Measurements from ENCODE around the gene DENND1C. TPM values are rescaled to one million over a fixed set of nuclear protein-coding genes. Genes with fewer than 3 reads are reported as not detected.

Gene DENND1C
- total and polyA plus RNA-seq, 2 of the 8 experiments (the other 6 are each of a cell fraction or from before 2014, with no cell fraction given) = 3.6 to 4.0 TPM

- Histone ChIP-seq H4K20me1 (replicated peaks in 1 of 2; ENCODE audit: control insufficient read depth in 1 of 2, insufficient read depth in 2 of 2, low read length in 2 of 2) (no peaks in the 10 kb centered on the region), H3K4me2 (ENCODE audit: insufficient read depth in 1 of 2, low read depth in 2 of 2, low read length in 2 of 2) (peak overlapping the region; percentile 63 to 99), H3K23ac (ENCODE audit: insufficient read length) (no peak overlapping the region), H3K14ac (ENCODE audit: insufficient read length) (no peak overlapping the region), H4K8ac (ENCODE audit: extremely low read depth, insufficient read depth, low read length) (no peak overlapping the region), H2BK12ac (ENCODE audit: low read depth, low read length) (no peak overlapping the region), H2BK120ac (replicated peaks; ENCODE audit: low read depth, low read length) (no peak overlapping the region), H3K4ac (replicated peaks; ENCODE audit: insufficient read length, low read depth, low read length) (no peak overlapping the region), H4K5ac (ENCODE audit: insufficient read length, low read depth, low read length) (no peak overlapping the region), H2BK20ac (ENCODE audit: low read length) (no peak overlapping the region), H2AFZ (ENCODE audit: low read length) (no peak overlapping the region), H2BK5ac (ENCODE audit: low read depth, low read length) (no peak overlapping the region), H3K4me3 (ENCODE audit: extremely low read depth in 1 of 4, insufficient read depth in 2 of 4, low read depth in 3 of 4, low read length in 4 of 4) (peak overlapping the region; percentile 60 to 78 (median 66)), H3K56ac (replicated peaks; ENCODE audit: insufficient read length, low read depth, low read length) (no peak overlapping the region), H3K79me1 (ENCODE audit: low read depth, low read length) (no peaks in the 10 kb centered on the region), H3K27ac (ENCODE audit: low read depth, low read length) (no peak overlapping the region), H3K4me1 (replicated peaks in 1 of 4; ENCODE audit: control insufficient read depth in 3 of 4, insufficient read depth in 4 of 4, low read length in 3 of 4) (peaks cover 0 to 9% (median 0%) of the 10 kb centered on the region in 4 experiments; a peak in 5 of 7 replicates), H2AK5ac (ENCODE audit: low read depth, low read length) (no peak overlapping the region), H3K18ac (ENCODE audit: extremely low read depth, low read length) (no peak overlapping the region), H3K9me3 (ENCODE audit: insufficient read depth in 2 of 2, low read depth in 1 of 2, low read length in 1 of 2) (peaks cover 0 to 7% of the 10 kb centered on the region in 2 experiments; a peak in 1 of 4 replicates), H2BK15ac (ENCODE audit: low read length) (no peak overlapping the region), H4K91ac (replicated peaks; ENCODE audit: insufficient read length, low read length) (no peak overlapping the region), H3K79me2 (ENCODE audit: control insufficient read depth in 1 of 2, insufficient read depth in 2 of 2, low read length in 2 of 2) (no peaks in the 10 kb centered on the region), H3K9ac (replicated peaks in 1 of 4; ENCODE audit: extremely low read depth in 1 of 4, low read depth in 3 of 4, low read length in 3 of 4) (no peak overlapping the region; a peak in 3 of 7 replicates), H3K27me3 (replicated peaks in 1 of 4; ENCODE audit: control insufficient read depth in 3 of 4, extremely low read depth in 1 of 4, insufficient read depth in 3 of 4, low read length in 3 of 4) (no peaks in the 10 kb centered on the region; a peak in 1 of 7 replicates), H3K23me2 (ENCODE audit: low read depth, low read length) (peaks cover 8% of the 10 kb centered on the region), H3K36me3 (ENCODE audit: control insufficient read depth in 2 of 4, insufficient read depth in 4 of 4, low read length in 3 of 4) (peaks cover 5 to 15% (median 10%) of the 10 kb centered on the region in 4 experiments; a peak in 7 of 8 replicates)
- TF ChIP-seq USF2 (IDR thresholded peaks at IDR 0.05; ENCODE audit: low read length) (no peak), PHF8 (conservative IDR thresholded peaks at IDR 0.05; ENCODE audit: low read depth, low read length) (no peak), JUND (IDR thresholded peaks at IDR 0.05; ENCODE audit: low read length) (no peak), KDM1A (IDR thresholded peaks at IDR 0.05; ENCODE audit: borderline replicate concordance, low read length) (0 out of 2 replicates have a peak, but pooled peaks have one; percentile 20)
- no peak for FAIRE-seq
- DNase-seq (ENCODE audit: low read depth in 1 of 2, low spot score in 2 of 2) = no peak
- 53% methylated on average over 16 of the region's 16 CpGs; no CpG with 5 or more reads in 1 of the 2 experiments for WGBS, 2 experiments (ENCODE audit: extremely low coverage in 1 of 2, insufficient coverage in 1 of 2, insufficient read length in 1 of 2, insufficient replicate concordance in 2 of 2, low coverage in 1 of 2, low lambda C conversion rate in 2 of 2, missing lambda C conversion rate in 1 of 2)
- ChIA-PET CTCF (ENCODE audit: partially characterized antibody) (interaction anchor here (1.0 to 1.8 kb wide), 3 partner anchors 11 to 23 kb away, joined by 3 to 5 read pairs (median 5); partner anchors contain the start of gene DENND1C), POLR2A (ENCODE audit: partially characterized antibody) (interaction anchor here (0.8 to 1.2 kb wide), 7 partner anchors 14 to 85 kb away, joined by 3 to 4 read pairs (median 3); partner anchors contain the start of gene TNFSF9)
Observed at GRCh38 chr19:6458695-6459261, 22.8 kb downstream of the DENND1C start.
